CD4-positive, alpha-beta T cell treated with Interferon gamma for 1 hour (primary cell): ENCODE measurements around the gene HS6ST1.
"Not testable (repeated sequence)": the region's sequence is repeated elsewhere in the genome, so short reads cannot be mapped to it uniquely, and the experiment has no call there.

ENCODE experiments used
- DNase-seq: peaks from one replicate; pipeline ENCODE4 v3.0.0-alpha.2; 2020

Gene HS6ST1

GRCh38 chr2:128279009-128279408, 39.7 kb downstream of the HS6ST1 start:
- DNase-seq = no peak

- no peak for DNase-seq
Observed at GRCh38 chr2:128277961-128278681, 40.5 kb downstream of the HS6ST1 start.

- no peak for DNase-seq
Observed at GRCh38 chr2:128276878-128277675, 41.6 kb downstream of the HS6ST1 start.

GRCh38 chr2:128275498-128276045, 43.1 kb downstream of the HS6ST1 start:
- DNase-seq = no peak

GRCh38 chr2:128274218-128274617, 44.5 kb downstream of the HS6ST1 start:
- DNase-seq = no peak

- DNase-seq = peak; percentile 25
Observed at GRCh38 chr2:128273469-128274081, 45.1 kb downstream of the HS6ST1 start.

GRCh38 chr2:128272601-128273468, 45.8 kb downstream of the HS6ST1 start:
- DNase-seq = no peak

GRCh38 chr2:128271911-128272600, 46.6 kb downstream of the HS6ST1 start:
- no peak for DNase-seq

GRCh38 chr2:128271597-128271910, 47.1 kb downstream of the HS6ST1 start:
- DNase-seq = no peak

- DNase-seq = no peak
Observed at GRCh38 chr2:128270672-128271596, 47.7 kb downstream of the HS6ST1 start.

GRCh38 chr2:128269990-128270671, 48.5 kb downstream of the HS6ST1 start:
- DNase-seq = no peak

- DNase-seq = no peak
Observed at GRCh38 chr2:128269063-128269989, 49.3 kb downstream of the HS6ST1 start.

- DNase-seq = not testable (repeated sequence)
Observed at GRCh38 chr2:128268611-128269010, 50.1 kb downstream of the HS6ST1 start.

GRCh38 chr2:128268145-128268544, 50.5 kb downstream of the HS6ST1 start:
- not testable (repeated sequence) for DNase-seq

GRCh38 chr2:128267649-128268048, 51.0 kb downstream of the HS6ST1 start:
- not testable (repeated sequence) for DNase-seq

- DNase-seq = not testable (repeated sequence)
Observed at GRCh38 chr2:128267197-128267596, 51.5 kb downstream of the HS6ST1 start.

- DNase-seq = not testable (repeated sequence)
Observed at GRCh38 chr2:128266463-128266862, 52.2 kb downstream of the HS6ST1 start.

GRCh38 chr2:128265608-128265993, 53.1 kb downstream of the HS6ST1 start:
- DNase-seq = not testable (repeated sequence)
